ENCODE results near the gene PLAAT4. TPM values are rescaled to one million over a fixed set of nuclear protein-coding genes. Genes with fewer than 3 reads are reported as not detected.

The PLAAT4 gene
- total RNA-seq, 1 experiment from 2014 or later = 3.5 TPM

GRCh38 chr11:63547061-63547460 lies 10.5 kb downstream of the PLAAT4 start:
- no peak overlapping the region for H3K23ac ChIP-seq (ENCODE audit: insufficient read length, low read depth, low read length)
- H3K27me3 Mint-ChIP-seq (ENCODE audit: low read depth) = no peaks in the 10 kb centered on the region; the same call in none of the 2 replicates
- no peak overlapping the region for H2AFZ ChIP-seq (ENCODE audit: low read length)
- no CpG with 5 or more reads among the region's 1 CpG for WGBS (ENCODE audit: extremely low coverage, insufficient read length, low lambda C conversion rate)
- H3K14ac ChIP-seq (ENCODE audit: insufficient read depth, low read length) = no peak overlapping the region
- H3K56ac ChIP-seq (ENCODE audit: insufficient read length, low read depth, low read length) = no peak overlapping the region
- H3K4me1 Mint-ChIP-seq = peaks cover 17% of the 10 kb centered on the region in 2 experiments
- H3K4ac ChIP-seq (ENCODE audit: low read depth, low read length) = no peak overlapping the region; the same call in 1 of the 2 replicates
- no peak overlapping the region for H4K8ac ChIP-seq (replicated peaks; ENCODE audit: insufficient read length, low read depth, low read length)
- no peaks in the 10 kb centered on the region for H3K27me3 ChIP-seq (ENCODE audit: insufficient read depth, low read length)
- H2BK20ac ChIP-seq (ENCODE audit: low read depth, low read length, poor library complexity, severe bottlenecking) = no peak overlapping the region
- H3K18ac ChIP-seq (ENCODE audit: insufficient read length, low read depth, low read length) = no peak overlapping the region
- H3K36me3 Mint-ChIP-seq (ENCODE audit: insufficient read depth in 1 of 3, low read depth in 3 of 3) = peaks cover 0 to 6% (median 0%) of the 10 kb centered on the region in 3 experiments; a peak in 4 of 7 replicates
- H3K27ac ChIP-seq (ENCODE audit: insufficient read length, low read depth, low read length) = no peak overlapping the region
- H2AK5ac ChIP-seq (ENCODE audit: insufficient read length, low read length) = no peak overlapping the region
- no peaks in the 10 kb centered on the region for H3K79me2 ChIP-seq (ENCODE audit: insufficient read depth, low read length)
- H3K9me3 Mint-ChIP-seq = peaks cover 3 to 9% of the 10 kb centered on the region in 2 experiments; a peak in 2 of 5 replicates
- no peak overlapping the region for H3K9ac ChIP-seq (ENCODE audit: extremely low read depth, insufficient read length, low read length)
- no peak for TF ChIP-seq CTCF (conservative IDR thresholded peaks at IDR 0.05)
- no peaks in the 10 kb centered on the region for H3K9me3 ChIP-seq (ENCODE audit: control insufficient read depth, low read depth, low read length)
- H3T11ph ChIP-seq (ENCODE audit: low read length) = no peak overlapping the region
- no peaks in the 10 kb centered on the region for H3K23me2 ChIP-seq (ENCODE audit: insufficient read length, low read depth, low read length, poor library complexity, severe bottlenecking)
- H3K4me2 ChIP-seq (ENCODE audit: insufficient read depth, insufficient read length, low read length) = no peak overlapping the region
- no peak overlapping the region for H3K4me3 Mint-ChIP-seq
- H3K79me1 ChIP-seq (ENCODE audit: insufficient read depth, low read depth, low read length, poor library complexity, severe bottlenecking) = no peaks in the 10 kb centered on the region
- H2BK12ac ChIP-seq (ENCODE audit: insufficient read length, low read depth, low read length) = no peak overlapping the region
- H4K20me1 ChIP-seq (ENCODE audit: control insufficient read depth, insufficient read depth, insufficient read length) = no peaks in the 10 kb centered on the region
- no peak overlapping the region for H2BK120ac ChIP-seq (ENCODE audit: low read depth, low read length, poor library complexity, severe bottlenecking)
- H4K91ac ChIP-seq (ENCODE audit: insufficient read length, low read depth, low read length) = peak overlapping the region; percentile 8
- H2BK5ac ChIP-seq (ENCODE audit: insufficient read length, low read length) = no peak overlapping the region
- H3K27ac Mint-ChIP-seq = no peak overlapping the region
- no peak for DNase-seq
- H2BK15ac ChIP-seq (ENCODE audit: low read depth, low read length) = no peak overlapping the region
- H4K5ac ChIP-seq (ENCODE audit: insufficient read length, low read depth, low read length) = no peak overlapping the region
- H3K4me1 ChIP-seq (ENCODE audit: insufficient read depth, low read length) = no peaks in the 10 kb centered on the region

Measured in H9 (cell line).